GM18861 (cell line): ENCODE measurements around the gene GPR152.

ENCODE experiments used
- ATAC-seq: cut with Tn5 transposase; IDR thresholded peaks from one replicate; pipeline ENCODE4 v1.9.1; 2021; ENCODE audit not compliant: unreplicated experiment

The GPR152 gene

GRCh38 chr11:67441731-67442351, 10.7 kb downstream of the GPR152 start:
- ATAC-seq, result no peak

GRCh38 chr11:67441098-67441563, 11.4 kb downstream of the GPR152 start:
- ATAC-seq, result no peak

DNA sequence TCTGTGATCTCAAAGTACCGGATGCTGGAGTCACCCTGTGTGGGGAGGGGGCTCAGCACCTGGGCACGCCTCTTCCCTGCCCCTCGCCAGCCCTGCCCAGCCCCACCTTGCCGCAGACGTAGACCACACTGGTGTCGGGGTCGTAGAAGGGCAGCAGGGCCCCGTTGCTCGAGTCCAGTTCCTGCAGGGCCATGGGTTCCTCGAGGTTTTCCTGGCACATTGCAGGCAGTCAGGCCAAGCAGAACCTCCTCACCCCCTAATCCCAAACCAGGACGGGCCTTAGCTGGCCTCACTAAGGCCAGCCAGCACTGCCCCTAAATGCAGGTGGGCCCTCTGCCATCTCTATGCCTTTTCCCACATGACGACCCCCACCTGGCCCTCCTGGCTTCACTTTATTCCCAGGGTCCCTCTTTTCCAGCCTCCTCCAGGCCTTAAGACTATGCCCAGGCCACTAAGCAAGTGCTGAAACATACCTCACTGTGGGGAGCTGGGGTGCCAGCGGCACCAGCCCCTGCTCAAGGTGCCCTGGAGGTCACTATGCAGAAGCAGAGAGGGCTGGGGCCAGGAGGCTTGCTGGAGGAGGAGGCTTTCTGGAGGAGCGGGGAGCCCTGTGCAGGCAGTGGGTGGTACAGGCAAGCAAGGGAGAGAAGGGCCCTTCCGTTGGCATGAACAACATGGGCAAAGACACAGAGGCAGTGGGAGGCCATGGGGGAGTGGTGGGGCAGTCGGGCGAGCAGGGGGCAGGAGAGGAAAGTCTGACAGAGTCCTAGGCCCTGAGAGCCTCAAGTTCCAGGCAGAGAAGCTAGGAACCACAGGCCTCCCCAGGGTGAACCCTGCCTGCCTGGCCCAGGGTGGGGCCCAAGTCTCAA, 12.1 kb downstream of the GPR152 start:
- ATAC-seq, result no peak

DNA sequence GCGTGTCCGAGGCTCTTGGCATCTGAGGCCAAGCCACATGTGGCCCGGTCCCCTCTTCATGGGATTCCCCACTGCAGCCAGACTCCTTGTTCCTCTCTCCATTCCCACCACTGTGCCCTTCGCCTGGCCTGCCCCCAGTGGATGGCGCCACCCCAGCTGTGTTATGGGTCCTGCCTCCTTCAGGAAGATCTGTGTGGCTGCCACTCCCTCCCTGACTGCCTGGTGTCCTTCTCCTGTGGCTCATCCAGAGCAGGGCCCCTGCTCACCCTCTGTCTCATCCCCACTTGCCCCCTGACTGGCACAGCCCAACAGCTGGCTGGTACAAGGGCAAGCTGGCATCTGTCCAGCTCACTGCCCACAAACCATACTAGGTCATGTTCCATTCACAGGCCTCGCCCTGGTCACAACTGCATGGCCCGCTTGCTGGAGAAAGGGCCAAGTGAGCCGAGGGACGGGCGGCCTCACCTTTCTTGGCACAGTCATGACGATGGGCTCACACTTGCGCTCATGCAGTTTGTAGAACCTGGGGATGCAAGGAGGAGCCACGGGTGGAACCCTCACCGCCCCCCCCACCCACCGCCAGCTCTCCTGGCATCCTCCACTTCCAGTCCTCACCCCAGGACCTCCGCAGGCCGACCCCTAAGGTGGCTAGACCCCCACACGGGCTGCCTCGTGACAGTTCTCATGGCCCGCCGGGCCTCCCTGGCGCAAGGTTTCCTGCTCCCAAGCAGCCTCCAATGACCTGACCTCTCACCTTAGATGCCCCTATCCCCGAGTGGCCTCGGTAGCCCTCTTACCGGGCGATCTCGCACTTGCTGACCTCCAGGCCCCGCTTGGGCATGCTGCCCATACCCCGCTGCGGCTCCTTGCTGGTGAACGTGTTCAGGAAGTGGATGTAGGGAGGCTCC, 13.0 kb downstream of the GPR152 start:
- no peak for ATAC-seq

GRCh38 chr11:67438158-67438902, 14.2 kb downstream of the GPR152 start:
- no peak for ATAC-seq

DNA sequence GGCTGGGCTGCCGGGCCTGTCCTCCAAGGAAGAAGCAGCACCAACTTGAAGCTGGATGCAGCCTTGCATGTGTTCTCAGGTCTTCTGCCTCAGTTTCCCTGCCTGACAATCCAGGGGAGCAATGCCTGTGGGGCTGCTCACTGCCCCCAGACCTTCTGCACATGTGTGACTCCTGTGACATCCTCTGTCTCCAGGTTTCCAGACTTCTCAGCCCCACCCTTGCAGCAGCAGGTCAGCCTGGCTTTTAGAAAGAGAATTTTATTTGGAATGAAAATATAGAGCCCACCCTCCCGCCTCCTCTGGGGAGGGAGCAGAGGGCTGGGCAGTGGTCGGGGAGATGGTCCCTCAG, 14.7 kb downstream of the GPR152 start:
- ATAC-seq, result no peak

DNA sequence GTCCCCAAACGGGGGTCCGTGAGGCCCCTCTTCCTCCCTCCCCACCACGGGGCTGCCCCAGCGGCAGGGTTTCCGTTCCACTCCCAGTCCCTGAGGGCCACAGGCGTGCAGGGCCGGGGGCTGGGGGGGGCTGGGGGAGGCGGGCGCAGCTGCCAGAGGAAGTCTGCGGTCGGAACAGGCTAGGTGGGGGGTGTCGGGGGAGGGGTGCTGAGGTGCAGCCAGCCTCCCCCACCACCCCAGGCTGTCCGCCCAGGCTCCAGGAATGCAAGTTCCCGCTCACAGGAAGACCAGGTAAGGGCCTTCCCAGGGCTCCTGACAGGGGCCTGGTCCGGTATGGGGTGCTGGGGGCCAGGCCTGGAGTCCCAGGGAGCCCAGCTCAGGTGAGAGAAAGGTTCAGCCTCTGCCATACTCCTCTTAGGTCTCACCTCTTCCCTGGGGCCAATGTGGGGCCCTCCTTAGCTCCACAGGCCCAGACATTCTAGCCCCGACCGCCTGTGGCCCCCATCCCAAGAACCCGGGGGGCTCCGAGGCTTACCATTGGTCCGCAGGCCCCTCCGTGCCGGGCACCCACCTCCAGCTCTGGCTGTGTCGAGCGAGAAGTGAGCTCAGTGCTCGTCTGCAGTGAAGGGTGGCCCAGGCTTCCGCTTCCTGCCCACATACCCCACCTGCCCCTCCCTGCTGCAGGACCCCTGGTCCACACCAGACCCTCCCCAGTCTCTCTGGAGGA, 15.3 kb downstream of the GPR152 start, which contains the start of gene PTPRCAP:
Gene PTPRCAP (minus strand): TSS at position 601 of the 727 bp plus-strand sequence. CDS start 63 bp downstream, at position 538.
- ATAC-seq, result no peak

GRCh38 chr11:67436459-67437081, 16.0 kb downstream of the GPR152 start:
- ATAC-seq, result no peak

DNA sequence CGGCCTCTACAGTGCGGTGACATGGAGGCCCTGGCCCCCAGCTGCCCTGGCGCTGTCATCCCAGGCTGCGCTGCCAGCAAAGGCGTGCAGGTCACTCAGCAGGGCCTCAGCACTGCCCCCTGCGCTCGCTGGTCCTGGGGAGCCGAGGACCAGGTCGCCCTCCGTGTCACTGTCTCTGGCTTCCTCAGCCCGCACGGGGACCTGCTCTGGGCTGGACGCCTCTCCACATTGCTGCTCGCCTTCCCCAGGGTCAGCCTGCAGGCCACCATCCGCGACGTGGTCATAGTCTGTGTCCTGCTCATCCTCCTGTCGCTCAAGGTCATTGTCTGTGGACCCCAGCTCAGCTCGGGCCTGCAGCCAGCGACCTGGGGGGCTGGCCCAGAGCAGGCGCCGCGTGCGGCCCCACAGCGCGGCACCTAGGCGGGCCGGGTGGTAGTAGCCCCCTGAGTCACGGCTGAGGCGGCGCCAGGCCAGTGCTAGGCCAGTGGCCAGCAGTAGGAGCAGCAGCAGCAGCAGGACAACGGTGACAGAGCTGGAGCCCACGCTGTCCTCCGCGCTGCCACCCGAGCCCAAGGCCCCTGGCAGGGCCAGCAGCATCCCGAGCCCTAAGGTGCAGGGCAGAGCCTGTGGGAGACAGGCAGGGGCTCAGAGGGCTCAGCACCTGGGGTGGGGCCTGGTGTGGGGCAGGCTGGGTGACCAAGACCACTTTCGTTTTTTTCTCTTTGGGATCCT, 16.6 kb downstream of the GPR152 start:
- ATAC-seq, result no peak

DNA sequence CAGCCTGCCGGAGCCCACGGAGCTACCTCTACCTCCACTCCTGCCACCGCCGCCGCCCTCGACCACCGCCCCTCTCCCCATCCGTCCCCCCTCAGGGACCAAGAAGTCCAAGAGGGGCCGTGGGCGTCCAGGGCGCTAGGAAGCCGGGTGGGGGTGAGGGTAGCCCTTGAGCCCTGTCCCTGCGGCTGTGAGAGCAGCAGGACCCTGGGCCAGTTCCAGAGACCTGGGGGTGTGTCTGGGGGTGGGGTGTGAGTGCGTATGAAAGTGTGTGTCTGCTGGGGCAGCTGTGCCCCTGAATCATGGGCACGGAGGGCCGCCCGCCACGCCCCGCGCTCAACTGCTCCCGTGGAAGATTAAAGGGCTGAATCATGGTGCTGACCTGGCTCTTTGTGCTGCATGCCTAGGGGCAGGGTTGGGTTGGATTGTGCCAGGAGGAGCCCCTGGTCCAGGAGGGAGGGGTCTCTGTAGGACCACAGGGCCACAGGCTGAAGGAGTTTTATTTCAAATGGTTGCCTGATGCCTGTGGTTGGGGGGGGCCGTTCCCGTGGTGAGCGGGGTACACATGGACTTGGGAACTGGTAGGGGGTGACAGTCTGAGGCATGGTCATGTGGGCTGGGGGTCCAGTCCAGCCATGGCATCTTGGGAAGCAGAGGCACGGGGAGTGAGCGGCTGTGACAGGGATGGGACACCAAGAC, 17.4 kb downstream of the GPR152 start:
- no peak for ATAC-seq

- no peak for ATAC-seq
Measured at GRCh38 chr11:67434395-67434881, 18.1 kb downstream of the GPR152 start.

GRCh38 chr11:67433536-67434394, 18.8 kb downstream of the GPR152 start:
- no peak for ATAC-seq

GRCh38 chr11:67432655-67433349, 19.7 kb downstream of the GPR152 start:
- no peak for ATAC-seq

GRCh38 chr11:67431346-67432249, 20.9 kb downstream of the GPR152 start:
- no peak for ATAC-seq

- ATAC-seq, result no peak
Measured at GRCh38 chr11:67429722-67430121, 22.8 kb downstream of the GPR152 start.
